GM18858 (cell line): Measurements from ENCODE around the gene TRPV5.

ENCODE experiments used
- ATAC-seq: cut with Tn5 transposase; IDR thresholded peaks from one replicate; pipeline ENCODE4 v1.9.1; 2021; ENCODE audit not compliant: unreplicated experiment

The TRPV5 gene

DNA sequence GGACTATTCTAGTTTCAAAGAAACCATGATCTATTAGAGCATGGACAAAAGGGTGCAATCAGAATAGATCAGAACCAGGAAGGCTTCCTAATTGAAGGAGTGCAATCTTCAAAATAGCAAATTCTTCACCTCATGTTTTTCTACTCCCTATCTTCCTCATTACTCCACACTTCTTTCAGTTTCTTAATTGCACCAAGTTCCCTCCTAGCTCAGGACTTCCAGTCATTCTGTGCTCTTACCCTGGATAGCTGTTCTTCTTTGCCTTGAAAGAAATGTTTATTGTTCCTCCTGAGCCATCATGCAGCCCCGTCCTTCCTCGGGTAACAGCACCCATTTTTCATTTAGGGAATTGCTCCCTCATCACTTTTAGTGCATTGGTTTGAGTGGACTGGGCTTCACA lies 23.1 kb downstream of the TRPV5 start:
- no peak for ATAC-seq

DNA sequence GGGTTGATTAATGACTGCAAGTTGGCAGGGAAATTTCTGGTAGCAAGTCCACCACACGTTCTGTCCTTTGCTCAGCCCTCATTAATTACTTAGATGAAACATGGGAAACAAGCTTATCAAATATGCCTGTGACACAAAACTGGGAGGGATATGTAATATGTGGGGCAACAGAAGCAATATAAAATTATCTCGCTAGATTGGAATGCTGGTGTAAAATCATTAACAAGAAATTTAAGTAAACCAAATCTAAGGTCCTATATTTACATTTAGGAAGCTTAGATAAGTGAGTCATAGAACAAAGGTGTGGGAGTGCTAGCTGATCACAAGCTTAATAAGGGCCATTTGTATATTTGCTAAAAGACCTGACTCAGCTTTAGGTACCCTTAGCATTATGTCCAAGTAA lies 23.5 kb downstream of the TRPV5 start:
- no peak for ATAC-seq

DNA sequence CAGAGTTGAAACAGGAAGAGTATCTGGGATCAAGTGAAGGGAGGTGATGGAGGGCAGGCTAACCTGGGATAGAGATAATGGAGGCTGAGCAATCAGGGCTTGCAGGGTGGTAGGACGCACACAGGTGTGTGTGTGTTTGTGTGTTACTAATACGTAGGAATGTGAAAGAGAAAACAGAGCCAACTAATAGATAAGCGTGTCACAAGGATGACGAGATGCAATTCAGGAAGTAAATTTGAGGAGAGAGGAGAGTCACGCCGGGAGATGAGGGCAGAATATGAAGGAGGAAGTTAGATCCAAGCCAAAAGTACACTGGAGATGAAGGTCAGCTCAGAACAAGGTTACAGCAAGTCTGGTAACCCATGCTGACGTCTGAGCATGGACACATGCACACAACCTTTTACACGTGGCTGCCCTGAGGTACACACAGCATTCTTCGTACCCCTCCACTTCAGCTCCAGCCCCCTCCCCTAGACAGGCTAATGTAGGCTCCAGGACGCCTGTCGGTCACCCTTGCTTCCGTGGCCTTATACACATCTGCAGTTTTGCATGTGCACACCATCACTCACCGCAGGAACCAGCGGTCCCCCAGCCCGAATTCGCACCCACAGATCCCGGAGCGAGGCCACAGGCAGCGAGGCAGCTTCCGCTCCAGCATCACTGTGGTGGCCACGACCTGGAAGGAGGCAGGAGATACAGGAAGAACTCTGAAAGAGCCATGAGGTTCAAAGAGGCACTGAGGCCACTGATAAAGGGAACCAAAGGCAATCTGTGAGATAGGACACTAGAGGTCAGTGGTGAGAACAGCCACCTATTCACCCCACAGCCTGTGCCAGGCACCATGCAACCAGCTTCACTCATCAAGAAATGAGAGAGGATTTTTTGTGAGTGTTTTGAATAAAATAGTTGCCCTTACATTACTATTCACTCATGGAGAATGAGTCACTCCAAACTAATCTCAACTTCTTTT lies 24.3 kb downstream of the TRPV5 start:
- no peak for ATAC-seq

DNA sequence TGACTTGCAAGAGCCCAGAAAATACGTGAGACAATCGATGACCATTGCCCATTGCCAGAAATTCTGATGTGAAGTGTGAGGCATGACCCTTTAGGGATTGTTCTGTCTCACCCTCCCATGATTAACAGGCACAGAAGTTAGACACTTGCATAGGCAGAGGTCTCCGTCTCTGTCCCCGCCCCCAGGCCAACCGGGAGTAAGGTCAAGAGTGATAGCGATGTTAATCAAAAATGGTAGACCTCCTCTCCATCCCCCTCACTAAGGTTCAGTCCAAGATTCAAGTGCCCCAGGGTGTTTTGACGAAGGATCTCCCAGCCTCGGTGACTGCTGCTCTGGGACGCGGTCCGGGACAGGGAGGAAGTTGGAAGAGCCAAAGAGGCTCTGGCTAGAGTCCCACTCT lies 25.3 kb downstream of the TRPV5 start:
- ATAC-seq, result no peak

DNA sequence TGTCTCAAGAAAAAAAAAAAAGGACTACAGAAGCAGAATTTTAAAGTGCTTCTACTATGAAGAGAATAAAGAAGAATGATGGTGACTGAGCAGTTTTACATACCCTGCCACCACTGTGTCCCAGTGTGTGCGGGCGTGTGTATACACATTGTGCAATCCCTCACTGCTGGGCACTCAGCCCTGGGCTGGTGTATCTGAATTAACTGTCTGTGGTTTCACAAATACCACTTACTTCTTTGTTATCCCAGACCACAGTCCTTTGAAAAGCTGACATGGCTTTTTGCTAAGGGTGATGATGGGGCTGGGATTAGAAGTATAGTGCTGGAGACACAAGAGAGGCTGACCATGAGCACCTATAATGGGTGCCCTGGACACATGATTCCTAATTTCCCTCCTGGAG lies 26.9 kb downstream of the TRPV5 start:
- no peak for ATAC-seq

DNA sequence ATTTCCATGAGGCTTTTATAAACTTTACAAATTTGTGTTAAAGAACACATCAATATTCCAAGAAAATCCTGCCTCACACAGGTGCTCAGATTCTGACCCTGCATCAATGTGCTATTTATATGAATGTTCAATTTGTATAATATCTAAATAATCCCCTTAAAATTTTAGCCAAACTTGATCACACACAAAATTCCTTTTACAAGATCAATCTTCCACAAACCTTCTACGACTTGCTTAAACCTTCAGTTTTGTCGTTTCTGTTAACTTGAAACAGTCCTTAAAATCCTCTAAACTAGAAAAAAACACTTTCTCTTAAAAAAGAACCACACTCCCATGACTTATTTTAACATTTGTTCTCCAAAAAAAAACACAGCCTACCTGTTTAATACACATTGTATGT lies 27.8 kb downstream of the TRPV5 start:
- no peak for ATAC-seq

DNA sequence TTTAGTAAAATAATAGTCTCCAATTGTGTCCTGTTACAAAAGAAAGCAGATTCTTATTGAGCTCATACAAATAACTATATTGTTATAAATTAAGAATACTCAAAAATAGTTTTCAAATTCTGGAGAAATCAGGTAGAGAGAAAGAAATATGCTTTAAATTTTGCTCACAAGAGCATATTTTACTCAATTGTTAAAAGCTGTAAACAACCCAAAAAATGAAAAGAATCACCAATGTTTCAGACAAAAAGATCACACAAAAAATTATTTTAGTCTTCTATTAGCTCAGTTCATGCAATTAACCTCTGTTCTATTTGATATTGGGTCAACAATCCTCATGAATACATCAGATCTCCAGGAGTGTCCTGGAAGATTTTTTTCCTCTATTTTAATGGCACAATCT lies 29.4 kb downstream of the TRPV5 start:
- ATAC-seq, result no peak

DNA sequence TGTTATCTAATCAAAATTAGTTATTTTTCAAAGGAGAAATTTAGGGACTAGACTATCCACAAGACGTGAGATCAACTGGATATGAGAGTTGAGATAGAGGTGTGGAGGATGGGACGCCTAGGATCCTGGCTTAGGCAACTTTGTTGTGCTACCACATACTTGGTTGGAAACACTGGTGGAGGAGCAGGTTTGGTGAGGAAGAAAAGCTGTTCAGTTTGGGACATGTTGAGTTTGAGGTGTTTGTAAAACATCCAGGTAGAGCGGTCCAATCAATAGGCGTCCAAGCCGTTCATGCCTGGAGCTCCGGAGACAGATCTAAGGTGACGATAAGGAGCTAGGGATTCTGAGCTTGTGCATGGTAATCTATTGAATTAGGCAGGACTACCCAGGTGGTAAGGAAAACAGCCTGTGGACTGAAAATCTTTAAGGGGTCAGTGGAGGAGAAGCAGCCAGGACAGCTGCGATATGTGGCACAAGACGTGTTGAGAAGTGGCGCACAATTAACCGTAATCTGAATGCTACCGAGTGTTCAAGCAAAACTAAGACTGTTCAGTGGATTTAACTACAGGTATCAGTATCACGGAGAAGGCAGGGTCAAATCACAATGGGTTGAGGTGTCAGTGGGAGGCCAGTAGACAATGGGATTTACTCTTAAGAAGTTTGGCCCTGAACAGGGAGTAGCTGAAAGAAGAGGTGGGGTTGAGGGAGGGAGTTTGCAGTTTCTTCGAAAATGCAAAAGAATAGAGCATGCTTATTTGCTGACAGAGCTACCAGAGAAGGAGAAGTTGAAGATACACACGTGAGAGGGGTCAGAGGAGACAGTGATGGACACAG lies 31.9 kb downstream of the TRPV5 start:
- ATAC-seq, result no peak

DNA sequence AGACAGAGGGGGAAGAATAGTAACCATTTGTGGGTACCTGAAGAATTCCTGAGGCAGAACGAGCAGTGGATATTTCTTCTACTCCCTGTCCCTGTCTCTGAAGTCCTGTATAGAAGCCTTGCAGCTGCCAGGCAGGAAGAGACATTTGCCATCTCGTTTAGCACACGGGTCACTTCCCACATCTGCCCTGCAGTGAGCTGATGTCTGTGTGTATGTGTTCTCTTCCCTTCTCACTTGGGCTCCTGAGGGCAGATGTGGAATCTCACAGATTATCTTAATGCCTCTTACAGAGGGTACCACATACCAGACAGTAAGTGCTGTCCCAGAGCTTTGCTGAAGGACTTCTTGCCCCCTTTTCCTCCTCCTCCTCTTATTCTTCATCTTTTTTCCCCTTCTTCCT lies 33.9 kb downstream of the TRPV5 start:
- ATAC-seq, result no peak

DNA sequence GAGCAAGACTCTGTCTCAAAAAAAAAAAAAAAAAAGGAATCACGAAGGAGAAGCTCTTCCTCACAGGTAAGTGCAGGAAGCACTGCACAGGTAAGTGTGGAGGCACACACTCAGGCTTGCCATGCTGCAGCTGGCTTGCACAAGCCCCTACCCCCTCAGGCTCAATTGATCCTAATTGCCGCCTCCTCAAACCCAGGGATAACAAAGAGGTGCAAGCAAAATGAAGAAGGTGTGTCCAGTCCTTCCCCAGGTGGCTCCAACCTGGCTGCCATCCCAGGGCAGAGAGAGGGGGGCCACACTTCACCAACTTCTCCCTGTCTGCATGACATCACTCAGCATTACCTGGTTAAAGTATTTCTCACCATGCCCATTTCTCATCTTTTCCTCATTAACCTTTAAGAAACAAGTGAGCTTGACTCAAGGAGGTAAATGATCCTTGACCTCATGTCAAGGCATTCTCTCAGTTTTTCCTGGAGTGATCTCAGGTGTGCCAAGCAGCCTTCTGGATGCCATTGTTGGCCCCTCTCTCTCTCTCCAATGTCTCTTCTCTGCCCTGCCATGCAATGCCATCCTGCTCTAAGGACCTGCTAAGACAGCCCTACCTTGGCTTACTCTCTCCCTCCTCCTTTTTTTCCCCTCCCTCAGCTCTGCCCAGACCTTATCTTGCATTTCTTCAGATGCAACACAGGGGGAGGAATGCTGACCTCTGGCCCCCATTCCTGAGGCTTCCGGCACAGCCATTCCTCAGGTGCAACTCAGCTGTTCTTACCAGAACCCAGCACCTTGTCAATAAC lies 35.0 kb downstream of the TRPV5 start:
- ATAC-seq, result no peak

DNA sequence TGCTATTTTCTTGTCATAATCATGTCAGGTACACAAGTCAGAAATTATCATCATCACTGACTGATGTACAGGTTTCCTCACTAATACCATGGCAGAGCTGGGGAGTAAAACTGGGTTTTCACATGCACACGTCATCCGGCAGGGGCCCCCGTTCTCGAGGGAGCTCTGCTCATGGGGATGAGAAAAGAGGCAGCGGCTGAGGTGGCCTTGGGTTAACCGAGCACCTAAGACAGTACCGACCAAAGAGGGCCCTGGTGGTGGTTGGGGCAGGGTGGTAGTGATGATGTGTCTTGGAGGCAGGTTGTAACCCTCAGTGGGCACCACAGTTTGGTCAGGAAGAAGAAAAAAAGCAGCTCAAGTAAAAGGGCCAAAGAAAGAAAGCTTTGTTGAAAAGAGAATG lies 35.9 kb downstream of the TRPV5 start:
- ATAC-seq, result no peak

DNA sequence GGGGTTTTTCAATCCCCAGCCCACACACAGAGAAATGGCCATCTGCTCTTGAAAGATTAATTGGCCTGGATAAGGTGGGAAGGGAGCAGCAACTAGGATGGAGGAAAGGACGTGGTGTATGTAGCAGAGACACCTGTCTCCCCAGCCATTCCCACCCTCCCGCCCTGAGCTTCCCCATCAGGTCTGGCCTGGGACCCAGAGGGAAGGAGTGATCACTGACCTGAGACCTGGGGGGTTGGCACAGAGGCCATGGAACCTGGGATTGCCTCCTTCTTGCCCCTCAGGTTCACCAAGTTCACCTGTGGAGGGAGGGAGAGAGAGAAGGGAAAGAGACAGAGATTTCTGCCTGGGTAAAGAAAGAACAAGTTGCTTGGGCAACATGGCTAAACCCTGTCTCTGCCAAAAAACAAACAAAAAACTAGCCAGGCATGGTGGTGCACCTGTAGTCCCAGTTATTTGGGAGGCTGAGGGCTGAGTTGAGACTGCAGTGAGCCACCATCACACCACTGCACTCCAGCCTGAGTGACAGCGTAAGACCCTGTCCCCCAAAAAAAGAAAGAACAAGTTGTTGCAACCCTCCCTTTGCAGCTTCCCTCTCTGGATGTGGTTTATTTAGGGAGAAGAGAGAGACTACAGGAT lies 36.7 kb downstream of the TRPV5 start:
- ATAC-seq, result no peak

DNA sequence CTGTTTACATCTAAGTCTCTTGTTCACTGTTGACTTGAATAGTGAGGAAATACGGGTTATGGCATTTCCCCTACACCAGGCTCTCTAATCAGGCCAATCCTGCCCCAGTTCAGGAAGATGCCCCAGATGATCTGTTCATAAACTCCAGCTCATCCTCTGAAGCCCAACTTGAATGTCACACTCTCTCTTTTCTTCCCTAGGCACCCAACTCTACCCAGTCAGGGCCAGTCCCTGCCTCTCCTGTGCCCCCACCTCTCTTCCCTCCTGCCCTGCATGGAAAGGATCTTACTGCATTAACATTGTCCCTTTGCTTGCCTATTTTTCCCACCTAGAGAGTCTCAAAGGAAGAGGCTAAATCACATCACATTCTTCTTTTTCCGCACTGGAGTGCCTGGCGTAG lies 37.4 kb downstream of the TRPV5 start:
- ATAC-seq, result no peak

DNA sequence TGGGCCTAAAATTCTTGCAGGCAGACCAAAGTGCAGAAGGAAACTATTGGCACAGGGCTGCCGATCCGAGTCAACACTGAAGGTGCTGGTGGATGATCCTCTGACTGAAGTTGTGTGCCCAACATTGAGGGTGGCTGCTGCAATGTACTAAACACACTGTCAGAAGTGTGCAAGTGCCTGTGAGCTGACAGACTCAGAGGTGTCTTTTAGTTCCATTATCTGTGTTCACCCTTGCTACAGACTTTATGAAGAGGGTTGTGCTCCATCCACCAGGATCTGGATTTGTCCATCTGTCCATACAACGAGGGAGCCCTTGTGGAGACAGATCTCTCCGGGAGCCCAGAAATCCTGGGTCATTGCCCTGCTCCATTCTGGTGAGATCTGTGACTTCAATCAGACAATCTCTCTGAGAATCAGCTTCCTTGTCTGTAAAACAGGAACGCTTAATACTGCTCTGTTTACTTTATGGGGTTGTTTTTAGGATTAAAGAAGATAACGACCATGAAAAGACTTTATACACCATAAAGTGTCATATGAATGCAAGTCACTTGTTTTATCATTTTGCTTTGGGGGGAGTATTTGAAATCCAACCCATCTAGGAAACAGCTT lies 38.5 kb downstream of the TRPV5 start:
- no peak for ATAC-seq

DNA sequence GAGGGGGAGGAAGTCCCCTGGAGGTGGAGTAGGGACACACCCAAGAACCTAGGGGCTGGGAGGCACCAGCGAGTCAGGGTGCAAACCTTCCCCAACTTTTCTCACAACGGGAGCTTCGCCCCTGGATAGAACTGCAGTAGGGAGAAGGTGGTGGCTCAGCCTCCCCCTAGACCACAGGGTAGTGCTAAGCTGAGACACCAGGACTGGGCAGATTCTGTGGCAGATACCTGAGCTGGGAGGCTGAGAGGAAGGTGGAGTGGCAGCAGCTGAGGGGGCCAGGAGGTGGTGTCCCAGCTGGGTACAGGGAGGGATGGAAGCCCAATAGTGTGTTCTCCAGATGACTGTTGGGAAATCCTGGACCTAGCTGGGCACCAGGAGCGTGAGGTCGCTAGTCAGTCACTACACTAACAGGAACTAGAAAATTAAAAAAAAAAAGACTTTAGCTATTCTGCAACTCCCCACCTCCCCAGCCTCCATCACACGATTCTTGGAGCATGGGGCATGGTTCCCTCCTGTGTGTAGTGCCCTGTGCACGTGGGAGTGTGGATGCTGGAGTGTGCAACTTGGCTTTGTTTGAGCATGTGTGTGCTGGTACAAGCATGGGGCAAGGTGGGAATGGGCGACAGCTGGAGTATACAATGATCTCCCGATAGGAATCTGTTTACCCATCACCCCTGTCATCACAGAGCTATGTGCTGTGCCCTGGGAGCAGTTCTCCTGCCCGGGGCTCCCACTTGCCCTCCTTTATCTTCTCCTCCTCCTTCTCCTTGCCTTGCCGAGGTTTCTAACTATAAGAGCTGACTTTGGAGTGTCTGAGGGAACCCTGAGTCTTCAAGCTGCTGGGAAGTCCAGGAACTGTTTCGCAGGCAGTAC lies 39.2 kb downstream of the TRPV5 start:
- no peak for ATAC-seq

DNA sequence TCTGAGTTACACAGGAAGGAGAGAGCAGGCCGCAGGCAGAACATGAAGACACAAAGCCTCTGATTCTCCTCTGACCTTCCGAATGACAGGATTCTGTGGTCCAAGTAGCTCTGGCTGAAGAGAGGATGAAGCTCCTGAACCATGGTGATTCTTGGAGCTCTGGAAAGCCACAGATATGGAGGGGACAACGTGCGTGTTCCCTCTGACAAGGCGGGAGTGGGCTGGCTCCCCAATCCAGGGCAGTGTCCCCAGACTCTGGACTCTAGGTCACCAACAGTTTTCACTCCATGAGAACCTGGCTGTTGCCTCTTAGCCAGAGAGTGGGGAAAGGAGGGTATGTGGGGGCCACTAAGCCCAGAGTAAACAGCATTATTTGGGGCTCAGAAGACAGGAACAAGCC lies 40.6 kb downstream of the TRPV5 start:
- ATAC-seq, result no peak

DNA sequence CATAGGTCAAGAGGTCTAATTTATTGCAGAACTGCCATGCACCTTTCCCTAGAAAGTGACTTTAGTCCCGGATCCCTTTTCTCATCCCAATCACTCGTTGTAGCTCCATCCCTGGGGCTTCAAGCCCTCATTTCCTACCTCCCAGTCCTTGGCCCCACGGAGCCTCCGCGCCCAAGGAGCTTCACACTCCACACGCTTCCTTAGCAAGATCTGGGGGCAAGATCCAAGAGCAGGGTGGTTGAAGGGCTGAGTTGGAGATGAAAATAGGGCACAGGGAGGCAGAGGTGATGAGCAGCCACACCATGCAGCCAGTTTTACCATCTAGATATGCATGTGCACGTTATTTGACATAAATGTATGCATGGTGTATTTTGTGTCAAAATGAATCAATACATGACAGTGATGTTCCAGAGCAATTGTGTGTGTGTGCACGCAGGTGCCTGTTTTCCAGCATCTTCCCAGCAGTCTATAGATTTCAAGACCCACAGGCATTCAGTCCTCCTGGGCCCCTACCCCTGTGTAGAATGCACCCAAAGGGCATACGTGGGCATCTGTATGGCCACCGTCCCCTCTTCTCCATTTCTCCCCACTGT lies 42.0 kb downstream of the TRPV5 start:
- no peak for ATAC-seq

DNA sequence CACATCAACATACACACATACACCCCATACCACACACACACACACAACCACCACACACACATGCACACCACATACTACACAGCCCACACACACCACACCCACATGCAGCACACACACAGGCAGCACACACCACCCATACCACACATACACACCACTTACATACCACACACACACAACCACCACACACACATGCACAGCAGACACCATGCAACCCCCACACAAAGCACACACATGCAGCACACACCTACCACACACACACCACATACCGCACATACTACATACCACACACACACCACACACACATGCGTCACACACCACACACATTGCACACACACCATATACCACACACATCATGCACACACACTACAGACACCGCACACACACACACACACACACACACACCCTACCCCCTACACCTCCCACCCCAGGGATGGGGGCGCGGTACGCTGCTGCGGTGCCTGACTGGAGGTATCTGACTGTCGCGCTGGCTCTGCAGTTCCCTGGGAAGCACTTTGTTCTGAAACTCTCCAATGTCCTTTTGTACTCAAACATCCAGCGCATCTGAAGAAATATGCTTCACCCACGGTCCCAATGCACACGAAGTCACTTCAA lies 42.6 kb downstream of the TRPV5 start:
- ATAC-seq, result no peak

DNA sequence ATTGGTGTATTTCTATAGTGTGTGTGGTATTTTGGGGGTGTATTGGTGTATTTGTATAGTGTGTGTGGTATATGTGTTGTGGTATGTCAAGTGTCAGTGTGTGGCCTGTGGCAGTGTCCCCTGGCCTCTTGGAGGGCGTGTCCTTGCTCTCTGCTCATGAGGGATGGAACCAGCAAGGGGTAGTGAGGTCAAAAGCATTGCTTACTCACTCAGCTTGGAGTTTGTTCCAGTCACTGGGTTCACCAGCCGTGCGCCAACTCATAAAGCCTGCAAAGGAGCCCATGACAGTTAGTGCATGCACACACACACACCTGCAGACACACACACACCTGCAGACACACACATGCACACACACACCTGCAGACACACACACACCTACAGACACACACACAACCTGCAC lies 43.7 kb downstream of the TRPV5 start:
- ATAC-seq, result no peak
